NCI-H2196 treated with DMSO at 0.1 percent for 48 hours (cell line): ENCODE data around the gene TPR.

Experiments
- DNase-seq: peaks from one replicate; lab custom pipeline; 2025; ENCODE audit not compliant: unreplicated experiment; lab: John Stamatoyannopoulos, UW

The TPR gene

DNA sequence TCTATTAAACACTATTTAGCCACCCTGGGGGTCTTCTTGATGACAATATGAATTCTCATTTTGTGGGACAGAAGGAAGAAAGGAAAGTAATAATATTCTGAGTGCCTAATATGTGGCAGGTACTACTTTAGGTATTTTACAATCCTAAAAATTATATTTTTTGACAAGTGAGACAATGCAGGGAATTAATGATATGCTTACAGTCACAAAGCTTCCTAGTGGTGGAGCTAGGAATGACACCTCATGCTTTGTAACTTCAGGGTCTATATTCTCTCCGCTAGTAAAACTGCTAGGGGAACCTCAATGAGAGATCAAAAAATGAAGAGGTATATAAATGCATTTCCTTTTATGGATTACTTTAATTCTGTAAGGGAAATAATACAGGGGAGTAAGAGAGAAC, 44.3 kb downstream of the TPR start:
- DNase-seq = no peak

DNA sequence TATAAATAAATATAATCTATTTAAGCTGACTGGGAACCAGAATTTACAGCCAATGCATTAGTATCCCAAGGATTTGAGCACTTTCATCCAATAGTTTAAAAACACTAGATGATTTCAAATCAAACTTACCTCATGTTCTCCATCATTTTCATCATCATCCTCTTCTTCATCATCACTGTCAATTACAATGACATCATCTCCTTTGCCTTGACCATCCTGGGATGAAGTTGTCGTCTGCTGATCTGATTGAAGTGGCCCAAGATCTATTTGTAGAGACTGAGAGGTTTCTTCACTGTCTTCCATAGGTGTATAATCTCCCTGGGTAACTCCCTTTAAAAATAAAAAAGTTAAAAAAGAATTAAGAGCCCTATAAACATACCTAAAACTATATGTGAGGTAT, 47.7 kb downstream of the TPR start:
- DNase-seq = no peak

DNA sequence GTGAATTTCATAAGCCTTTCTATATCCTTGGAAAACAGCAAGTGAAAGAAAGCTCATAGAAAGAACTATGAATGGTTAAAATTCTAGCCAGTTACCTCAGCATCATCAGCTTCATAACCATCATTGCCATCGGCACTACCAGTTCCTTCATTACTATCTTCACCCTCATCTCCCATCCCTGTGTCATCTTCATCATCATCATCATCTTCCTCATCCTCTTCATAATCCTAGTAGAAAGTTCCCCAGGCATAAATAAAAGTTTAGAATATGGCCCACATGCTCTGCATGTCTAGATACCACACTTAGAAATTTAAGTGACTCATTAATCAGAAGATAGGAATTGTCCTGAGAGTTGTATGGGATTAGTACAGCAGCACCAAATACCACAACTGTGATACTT, 49.0 kb downstream of the TPR start:
- no peak for DNase-seq

DNA sequence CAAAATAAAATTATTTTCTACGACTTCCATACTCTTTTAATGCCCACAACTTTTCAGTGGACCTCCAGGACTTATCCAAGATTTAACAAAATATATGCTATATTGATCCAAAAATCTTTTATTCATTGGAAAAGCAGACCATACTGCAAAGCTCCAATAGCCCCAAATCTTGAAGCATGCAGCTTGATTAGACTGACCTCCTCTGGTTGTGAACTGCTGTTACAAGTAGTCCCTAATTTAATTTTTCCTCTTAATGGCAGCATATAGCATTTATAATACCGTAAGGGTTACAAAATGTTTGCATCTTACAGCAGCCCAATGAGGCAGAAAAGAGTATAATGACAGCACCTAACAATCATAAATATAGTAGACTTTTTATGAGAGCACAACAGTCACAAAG, 49.8 kb downstream of the TPR start:
- DNase-seq = no peak

DNA sequence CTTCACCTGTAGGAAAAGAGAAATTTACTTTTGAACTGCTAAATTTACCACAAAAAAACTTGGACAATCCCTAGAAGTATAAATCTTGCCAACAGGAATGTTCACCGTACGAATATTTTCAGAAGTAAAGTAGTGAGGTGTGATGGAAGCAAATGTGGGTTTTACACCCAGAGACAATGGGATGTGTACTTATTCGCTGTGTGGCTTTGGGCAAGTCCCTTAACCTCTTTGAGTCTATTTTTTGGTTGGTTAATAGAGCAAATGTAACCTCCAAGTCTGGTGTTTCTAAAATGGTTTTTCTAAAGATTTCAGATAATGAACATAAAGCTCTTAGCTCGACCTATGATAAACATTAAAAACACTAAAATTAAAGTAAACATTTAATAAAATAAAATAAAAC, 51.2 kb downstream of the TPR start:
- no peak for DNase-seq

DNA sequence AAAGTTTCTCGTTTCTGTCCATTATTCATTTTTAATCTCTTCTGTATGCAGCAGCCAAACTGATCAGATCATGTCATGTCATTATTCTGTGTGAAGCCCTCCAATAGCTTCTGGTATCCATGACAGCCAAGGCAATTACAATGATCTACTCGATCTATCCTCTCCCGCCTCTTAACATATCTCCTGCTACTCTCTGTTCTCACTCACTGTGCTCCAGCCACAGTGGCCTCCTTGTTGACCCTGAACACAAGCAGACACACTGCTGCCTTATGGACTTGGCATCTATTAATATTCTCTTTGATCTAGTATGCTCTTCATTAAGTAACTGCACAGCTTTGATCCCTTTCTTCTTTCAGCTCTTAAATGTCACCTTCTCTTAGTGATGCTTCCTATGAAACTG, 59.5 kb downstream of the TPR start:
- DNase-seq = no peak

DNA sequence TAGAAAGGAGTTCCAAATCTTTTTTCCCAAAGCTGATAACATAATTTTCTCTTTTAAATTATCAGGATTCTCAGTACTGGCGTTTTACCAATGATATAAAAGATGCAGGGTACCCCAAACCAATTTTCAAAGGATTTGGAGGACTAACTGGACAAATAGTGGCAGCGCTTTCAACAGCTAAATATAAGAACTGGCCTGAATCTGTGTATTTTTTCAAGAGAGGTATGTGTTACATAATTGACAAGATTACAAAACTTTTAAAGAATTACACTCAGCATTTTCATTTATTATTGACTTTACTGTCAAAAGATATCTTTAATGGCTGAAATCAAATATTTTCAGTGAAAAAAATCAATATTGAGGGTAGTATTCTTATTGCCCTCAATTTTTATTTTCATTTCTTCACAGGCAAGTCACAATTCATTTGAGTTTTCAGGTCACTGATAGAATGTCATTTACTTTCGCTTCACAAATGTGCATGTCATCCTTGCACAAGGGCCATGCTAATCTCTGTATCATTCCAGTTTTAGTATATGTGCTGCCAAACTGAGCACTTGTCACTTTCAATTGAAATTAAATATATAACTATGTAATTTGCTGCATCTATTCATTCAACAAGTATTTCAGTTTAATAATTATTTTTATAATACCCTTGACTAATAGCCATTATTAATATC, 63.5 kb downstream of the TPR start:
- no peak for DNase-seq

DNA sequence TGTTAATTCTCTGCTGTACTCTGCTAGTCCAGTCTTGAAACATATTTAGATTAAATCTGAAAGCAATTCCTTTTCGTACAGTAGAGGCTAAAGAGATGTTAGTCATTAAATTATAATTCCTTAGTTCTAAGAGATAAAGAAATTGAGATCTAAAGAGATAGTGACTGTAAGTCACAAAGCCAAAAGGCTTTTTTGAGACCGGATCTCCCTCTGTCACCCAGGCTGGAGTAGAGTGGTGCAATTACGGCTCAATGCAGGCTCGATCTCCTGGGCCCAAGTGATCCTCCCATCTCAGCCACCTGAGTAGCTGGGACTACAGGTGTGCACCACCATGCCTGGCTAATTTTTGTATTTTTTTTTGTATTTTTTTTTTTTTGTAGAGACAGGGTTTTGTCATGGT, 64.7 kb downstream of the TPR start:
- no peak for DNase-seq

DNA sequence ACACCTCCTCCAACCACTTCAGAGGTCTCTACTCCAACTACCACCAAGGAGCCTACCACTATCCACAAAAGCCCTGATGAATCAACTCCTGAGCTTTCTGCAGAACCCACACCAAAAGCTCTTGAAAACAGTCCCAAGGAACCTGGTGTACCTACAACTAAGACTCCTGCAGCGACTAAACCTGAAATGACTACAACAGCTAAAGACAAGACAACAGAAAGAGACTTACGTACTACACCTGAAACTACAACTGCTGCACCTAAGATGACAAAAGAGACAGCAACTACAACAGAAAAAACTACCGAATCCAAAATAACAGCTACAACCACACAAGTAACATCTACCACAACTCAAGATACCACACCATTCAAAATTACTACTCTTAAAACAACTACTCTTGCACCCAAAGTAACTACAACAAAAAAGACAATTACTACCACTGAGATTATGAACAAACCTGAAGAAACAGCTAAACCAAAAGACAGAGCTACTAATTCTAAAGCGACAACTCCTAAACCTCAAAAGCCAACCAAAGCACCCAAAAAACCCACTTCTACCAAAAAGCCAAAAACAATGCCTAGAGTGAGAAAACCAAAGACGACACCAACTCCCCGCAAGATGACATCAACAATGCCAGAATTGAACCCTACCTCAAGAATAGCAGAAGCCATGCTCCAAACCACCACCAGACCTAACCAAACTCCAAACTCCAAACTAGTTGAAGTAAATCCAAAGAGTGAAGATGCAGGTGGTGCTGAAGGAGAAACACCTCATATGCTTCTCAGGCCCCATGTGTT, 66.6 kb downstream of the TPR start:
- DNase-seq = no peak

DNA sequence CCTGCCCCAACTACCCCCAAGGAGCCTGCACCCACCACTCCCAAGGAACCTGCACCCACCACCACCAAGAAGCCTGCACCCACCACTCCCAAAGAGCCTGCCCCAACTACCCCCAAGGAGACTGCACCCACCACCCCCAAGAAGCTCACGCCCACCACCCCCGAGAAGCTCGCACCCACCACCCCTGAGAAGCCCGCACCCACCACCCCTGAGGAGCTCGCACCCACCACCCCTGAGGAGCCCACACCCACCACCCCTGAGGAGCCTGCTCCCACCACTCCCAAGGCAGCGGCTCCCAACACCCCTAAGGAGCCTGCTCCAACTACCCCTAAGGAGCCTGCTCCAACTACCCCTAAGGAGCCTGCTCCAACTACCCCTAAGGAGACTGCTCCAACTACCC, 67.6 kb downstream of the TPR start:
- no peak for DNase-seq

DNA sequence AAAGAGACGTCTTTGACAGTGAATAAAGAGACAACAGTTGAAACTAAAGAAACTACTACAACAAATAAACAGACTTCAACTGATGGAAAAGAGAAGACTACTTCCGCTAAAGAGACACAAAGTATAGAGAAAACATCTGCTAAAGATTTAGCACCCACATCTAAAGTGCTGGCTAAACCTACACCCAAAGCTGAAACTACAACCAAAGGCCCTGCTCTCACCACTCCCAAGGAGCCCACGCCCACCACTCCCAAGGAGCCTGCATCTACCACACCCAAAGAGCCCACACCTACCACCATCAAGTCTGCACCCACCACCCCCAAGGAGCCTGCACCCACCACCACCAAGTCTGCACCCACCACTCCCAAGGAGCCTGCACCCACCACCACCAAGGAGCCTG, 68.5 kb downstream of the TPR start:
- DNase-seq = no peak

DNA sequence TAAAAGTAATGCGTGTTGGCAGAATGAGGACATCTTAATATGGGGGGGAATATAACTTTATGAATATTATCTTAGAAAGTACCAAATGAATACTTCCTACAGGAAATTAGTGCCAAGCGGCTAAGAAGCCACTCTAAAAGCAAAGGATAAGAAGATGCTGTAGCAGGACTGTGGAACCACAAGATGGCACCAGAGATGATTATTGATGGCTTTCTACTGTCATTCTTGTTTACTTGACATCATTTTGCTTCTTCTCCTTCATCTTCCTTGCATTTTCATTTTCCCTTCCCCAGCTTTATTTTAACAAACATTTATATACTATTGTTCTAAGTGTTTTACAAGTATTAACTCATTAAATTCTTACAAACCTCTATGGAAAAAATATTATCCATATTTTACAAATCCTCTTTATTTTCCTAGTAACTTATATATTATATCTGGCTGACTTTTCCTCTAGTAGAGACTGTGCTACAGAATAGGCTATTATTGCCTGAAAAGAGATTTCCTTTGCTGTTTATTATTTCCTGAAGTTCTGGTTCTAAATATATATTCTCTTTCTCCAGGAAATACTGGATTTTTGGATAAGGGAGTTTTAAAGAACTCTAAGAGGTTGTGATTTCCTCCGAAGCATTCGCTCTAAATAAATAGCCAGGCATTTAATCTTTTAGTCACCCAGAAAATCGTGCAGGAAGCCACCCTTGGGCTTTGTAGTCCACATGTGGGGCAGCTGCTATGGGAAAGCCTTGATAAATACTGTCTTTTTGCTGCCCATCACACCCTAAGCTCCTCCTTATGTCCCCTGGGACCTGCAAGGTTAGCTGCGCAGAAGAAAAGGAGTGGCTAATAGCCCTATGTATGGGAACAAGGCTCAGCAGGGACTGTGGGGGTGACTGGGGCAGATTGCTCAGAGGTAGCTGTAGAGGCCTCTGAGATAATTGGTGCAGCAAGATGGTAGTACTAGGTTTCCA, 69.8 kb downstream of the TPR start:
- no peak for DNase-seq

DNA sequence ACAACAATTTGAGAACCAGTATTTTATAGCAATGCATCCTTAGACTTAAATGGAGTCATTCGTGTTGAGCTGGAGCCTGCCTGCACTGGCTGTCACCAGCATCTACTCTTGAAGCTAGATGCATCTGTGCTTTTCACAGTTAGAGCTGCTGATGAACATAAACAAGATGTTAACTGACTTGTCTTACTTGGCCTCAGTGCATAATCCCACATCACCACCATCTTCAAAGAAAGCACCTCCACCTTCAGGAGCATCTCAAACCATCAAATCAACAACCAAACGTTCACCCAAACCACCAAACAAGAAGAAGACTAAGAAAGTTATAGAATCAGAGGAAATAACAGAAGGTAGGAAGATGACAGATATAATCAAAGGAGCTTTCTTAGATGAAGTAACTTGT, 71.1 kb downstream of the TPR start:
- no peak for DNase-seq

DNA sequence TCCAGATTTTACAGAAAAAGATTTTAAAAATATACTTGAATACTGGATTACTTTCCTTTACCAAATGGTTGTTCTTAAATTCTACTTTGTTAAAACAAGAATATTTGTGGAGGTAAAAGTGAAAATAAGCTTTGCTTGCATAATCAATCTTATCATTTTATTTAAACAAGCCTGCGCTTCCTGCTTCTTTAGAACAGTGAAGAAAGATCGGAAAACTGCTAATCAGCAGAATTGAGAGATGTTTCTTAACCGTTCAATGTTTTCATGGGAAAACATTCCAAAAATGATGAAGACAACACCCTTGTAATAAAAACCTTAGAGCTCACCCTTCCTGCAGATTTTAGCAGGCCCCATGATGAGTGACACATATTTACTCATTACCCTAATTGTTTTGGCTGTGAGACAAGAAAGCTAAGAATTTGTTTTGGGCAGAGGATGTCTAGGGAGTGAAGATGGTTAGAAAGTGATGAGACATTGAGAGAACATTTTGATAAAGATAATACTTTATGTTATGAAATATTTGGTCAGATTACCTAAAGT, 72.6 kb downstream of the TPR start:
- DNase-seq = no peak

DNA sequence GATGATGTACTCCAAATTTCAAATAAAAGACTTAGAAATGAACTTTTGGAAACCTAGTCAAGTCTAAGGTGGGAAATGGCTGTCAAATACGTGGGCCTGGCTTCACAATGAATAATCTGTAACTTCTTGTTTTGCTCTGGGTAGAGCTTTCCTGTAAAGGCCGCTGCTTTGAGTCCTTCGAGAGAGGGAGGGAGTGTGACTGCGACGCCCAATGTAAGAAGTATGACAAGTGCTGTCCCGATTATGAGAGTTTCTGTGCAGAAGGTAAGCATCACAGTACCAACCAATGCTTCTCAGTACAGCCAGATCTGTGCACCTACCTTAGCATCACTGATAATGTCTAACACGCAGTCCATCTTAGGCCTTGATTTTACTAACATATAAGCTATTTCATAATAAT, 73.6 kb downstream of the TPR start:
- DNase-seq = no peak

DNA sequence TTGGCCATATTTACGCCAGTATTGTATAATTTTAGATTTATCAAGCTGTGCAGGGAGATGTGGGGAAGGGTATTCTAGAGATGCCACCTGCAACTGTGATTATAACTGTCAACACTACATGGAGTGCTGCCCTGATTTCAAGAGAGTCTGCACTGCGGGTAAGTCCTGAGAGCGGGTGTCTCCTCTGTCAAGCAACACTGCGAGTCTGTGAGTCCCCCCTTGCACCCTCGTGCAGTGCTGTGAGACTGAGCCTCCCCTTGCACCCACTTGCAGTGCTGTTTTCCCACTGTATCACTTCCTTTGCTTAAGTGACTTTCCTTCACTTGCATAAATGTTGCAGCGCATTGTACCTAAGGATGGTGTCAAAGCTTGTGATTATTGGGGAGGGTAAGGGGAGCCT, 75.0 kb downstream of the TPR start:
- DNase-seq = no peak

DNA sequence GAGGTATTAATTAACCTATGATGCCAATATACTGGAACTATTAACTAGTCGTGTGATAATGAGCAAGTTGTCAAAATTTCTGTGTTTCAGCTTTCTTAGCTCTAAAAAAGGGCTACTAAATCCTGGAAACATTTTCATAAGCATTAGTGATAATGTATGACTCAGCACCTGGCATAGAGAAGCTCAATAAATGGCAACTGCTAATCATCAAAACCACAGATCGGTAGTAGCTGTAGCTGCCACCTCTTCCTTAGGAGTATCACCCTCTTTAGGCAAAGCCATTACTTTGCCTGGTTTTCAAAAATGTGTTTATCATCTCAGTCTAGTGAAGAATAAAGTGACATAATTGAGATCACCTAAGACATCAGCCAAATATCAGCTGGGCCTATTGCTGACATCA, 75.5 kb downstream of the TPR start:
- no peak for DNase-seq

DNA sequence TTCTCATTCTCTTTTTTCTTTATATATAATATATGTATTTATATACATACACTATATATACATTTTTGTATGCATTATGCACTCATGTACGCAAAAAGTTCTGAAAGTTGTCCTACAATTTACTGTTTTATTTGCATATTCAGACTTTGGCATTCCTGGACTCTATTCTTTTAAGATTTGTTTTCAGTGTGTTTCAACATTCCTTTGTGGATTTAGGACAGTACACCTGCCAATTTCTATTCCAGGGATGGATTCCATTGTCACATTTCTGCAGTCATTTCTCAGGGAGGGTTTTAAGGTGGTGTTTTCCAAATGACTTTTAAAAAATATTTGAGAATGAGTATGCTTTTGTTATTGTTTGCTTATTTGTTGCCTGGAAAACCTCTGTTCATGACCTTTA, 76.2 kb downstream of the TPR start:
- no peak for DNase-seq

DNA sequence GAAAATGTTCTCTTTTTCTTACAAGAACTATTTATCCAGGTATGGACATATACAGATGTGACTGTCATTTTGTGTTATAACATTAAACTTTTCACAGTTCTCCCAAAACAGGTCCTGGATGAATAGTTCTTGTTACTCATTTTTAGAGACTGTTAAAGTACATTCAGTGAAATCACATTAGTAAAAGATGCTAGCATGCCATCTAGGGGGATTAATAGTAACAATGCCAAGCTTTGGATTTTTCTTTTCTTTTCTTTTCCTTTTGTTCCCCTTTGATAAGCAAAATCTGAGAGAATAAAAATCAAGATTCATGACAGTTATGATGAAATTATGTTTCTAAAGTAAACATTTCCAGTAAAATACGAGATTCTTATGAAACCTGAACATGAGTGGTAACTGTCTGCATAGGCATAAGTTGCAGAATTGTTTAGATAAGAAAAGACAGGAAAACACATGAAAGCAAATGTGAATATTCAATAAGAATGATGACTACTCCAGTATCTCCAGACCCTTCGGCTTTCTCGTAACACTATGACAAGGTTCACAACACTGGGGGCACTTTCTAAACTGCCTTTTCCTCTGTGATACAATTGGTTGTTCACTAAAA, 77.5 kb downstream of the TPR start:
- no peak for DNase-seq

DNA sequence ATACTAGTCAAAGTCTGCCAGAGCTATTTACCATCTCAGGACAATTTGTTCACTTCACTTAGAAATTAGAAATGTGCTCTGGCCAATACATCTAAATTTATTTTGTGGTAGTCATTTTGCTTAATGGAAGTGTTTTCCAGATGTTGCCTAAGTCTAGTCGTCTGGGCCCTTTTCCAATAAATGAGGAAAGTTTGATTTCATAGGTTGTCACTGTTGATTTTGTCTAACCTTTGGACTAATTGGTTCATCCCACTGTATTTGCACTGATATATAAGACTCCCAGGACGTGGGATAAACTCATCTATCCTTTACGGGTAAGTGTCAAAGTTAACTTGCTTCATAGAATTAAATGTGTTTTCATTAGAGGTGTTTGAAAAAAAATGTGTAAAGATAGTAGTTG, 79.1 kb downstream of the TPR start, which contains the start of gene PRG4:
TSS of gene PRG4 (plus strand) at position 300 of the 400 bp plus-strand sequence.
- no peak for DNase-seq

DNA sequence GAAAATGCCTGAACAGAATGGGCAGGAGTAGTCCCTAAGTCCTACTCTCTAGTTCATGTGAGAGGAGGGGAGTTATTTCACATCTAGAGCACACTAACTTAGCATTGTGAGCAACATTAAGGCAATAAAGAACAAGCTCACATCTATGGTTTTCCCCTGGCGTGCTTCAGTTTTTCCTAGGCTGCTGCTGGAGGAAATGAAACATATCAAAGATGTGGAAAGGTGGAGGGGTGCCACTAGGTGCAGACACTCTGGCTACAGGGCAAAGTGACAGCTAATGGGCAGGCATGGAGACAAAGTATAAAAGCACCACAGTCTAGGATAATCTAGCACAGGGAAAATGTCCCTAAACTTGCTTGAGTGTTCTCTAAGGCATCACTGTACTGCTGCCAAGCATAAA, 82.2 kb downstream of the TPR start:
- DNase-seq = no peak
